ENCODE measurements around the gene DNAJB2.

GRCh38 chr2:219245148-219245898 lies 33.8 kb upstream of the DNAJB2 start, which contains the start of the genes GLB1L and STK16:
- TF ChIP-seq CTCF (IDR thresholded peaks at IDR 0.05): no peak
- peak; percentile 96 for TF ChIP-seq POLR2AphosphoS5 (IDR thresholded peaks at IDR 0.05; ENCODE audit: low read depth, low read length)
- peak; percentile 91; the same call in 1 of the 2 replicates for TF ChIP-seq SIN3A (IDR thresholded peaks at IDR 0.05; ENCODE audit: borderline replicate concordance, insufficient read depth, low read depth, low read length)
- no peak for TF ChIP-seq TCF7L2 (IDR thresholded peaks at IDR 0.05; ENCODE audit: low read depth, low read length)

All from Panc1 (cell line).